ENCODE data around the gene BEAN1.

BEAN1 gene

GRCh38 chr16:66397736-66398433 is 29.2 kb upstream of the BEAN1 start:
- no peak for DNase-seq

GRCh38 chr16:66399031-66399430 is 28.1 kb upstream of the BEAN1 start:
- no peak for DNase-seq

DNA sequence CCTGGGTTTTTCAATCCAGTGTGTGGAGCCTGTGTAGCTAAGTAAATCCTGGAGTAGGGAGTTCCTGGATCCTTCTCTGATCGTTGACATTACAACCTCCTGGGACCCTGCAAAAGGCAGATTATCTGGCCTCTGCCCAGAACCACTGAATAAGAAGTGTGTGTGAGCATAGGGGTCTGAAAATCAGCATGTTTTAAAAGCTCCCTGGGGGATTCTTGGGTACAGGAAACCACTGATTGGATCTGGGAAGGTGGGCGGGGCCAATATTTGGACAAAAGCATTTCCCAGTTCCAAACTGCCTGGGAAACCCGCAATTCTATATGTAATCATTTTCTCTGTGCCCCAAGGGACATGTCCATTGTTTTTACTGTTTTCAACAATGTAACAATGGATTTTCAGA is 27.2 kb upstream of the BEAN1 start:
- DNase-seq: no peak

DNA sequence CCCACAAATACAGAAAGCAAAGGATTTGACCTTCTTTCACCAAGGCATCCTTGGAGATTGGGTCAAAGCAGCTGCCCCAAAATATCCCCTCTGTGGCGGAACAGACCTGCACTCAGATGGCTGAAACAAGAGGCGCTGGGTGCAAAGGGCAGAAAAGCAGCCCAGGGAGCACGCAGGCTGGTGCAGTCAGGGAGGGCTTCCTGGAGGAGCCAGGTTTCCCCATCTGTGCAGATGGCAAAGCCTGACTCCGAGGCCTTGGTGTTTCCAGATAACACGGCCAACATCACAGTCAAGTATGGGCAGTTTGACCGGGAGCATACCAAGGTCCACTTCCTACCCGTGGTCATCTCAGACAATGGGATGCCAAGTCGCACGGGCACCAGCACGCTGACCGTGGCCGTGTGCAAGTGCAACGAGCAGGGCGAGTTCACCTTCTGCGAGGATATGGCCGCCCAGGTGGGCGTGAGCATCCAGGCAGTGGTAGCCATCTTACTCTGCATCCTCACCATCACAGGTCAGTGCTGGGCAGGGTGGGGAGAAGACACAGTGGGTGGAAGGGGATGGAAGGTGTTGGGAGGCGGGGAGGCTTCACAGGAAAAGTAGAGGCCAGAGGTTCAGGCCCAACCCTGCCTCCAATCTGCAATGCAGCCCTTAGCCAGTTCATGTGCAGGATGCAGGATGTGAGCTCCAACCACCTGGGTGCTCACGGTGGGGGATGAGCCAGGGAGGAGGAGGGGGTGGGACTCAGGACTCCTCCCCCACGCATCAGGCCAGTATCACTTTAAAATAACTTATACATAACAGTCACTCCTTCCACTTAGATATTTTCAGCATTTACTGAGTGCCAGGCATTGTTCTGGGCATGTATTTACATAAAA is 26.4 kb upstream of the BEAN1 start:
- no peak for DNase-seq

- DNase-seq: no peak
Measured at GRCh38 chr16:66401610-66402009, 25.5 kb upstream of the BEAN1 start.

DNA sequence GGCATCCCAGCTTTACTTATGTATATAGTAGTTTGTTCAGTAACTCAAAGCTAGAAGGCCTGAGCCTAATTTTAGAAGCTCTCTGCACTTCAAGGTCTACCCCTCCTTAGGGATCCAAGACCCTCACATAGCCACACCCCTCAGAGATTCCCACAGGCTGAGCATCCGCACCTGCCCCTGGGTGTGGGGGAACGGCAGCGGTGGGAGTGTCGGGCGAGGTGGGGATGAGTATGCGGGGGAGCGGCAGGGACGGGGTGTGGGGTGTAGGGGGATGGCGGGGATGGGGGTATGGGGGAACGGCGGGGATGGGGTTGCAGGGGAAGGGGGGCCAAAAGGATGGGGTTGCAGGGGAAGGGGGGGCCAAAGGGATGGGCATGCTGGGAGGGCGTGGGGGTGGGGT is 24.9 kb upstream of the BEAN1 start:
- DNase-seq: no peak

DNA sequence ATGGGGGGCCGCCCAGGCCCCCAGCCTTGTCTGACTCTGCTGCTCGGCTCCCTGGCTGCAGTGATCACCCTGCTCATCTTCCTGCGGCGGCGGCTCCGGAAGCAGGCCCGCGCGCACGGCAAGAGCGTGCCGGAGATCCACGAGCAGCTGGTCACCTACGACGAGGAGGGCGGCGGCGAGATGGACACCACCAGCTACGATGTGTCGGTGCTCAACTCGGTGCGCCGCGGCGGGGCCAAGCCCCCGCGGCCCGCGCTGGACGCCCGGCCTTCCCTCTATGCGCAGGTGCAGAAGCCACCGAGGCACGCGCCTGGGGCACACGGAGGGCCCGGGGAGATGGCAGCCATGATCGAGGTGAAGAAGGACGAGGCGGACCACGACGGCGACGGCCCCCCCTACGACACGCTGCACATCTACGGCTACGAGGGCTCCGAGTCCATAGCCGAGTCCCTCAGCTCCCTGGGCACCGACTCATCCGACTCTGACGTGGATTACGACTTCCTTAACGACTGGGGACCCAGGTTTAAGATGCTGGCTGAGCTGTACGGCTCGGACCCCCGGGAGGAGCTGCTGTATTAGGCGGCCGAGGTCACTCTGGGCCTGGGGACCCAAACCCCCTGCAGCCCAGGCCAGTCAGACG is 24.4 kb upstream of the BEAN1 start:
- DNase-seq: no peak

DNA sequence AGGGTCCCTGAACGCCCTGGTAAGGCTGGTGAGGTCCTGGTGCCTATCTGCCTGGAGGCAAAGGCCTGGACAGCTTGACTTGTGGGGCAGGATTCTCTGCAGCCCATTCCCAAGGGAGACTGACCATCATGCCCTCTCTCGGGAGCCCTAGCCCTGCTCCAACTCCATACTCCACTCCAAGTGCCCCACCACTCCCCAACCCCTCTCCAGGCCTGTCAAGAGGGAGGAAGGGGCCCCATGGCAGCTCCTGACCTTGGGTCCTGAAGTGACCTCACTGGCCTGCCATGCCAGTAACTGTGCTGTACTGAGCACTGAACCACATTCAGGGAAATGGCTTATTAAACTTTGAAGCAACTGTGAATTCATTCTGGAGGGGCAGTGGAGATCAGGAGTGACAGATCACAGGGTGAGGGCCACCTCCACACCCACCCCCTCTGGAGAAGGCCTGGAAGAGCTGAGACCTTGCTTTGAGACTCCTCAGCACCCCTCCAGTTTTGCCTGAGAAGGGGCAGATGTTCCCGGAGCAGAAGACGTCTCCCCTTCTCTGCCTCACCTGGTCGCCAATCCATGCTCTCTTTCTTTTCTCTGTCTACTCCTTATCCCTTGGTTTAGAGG is 23.5 kb upstream of the BEAN1 start:
- no peak for DNase-seq

DNA sequence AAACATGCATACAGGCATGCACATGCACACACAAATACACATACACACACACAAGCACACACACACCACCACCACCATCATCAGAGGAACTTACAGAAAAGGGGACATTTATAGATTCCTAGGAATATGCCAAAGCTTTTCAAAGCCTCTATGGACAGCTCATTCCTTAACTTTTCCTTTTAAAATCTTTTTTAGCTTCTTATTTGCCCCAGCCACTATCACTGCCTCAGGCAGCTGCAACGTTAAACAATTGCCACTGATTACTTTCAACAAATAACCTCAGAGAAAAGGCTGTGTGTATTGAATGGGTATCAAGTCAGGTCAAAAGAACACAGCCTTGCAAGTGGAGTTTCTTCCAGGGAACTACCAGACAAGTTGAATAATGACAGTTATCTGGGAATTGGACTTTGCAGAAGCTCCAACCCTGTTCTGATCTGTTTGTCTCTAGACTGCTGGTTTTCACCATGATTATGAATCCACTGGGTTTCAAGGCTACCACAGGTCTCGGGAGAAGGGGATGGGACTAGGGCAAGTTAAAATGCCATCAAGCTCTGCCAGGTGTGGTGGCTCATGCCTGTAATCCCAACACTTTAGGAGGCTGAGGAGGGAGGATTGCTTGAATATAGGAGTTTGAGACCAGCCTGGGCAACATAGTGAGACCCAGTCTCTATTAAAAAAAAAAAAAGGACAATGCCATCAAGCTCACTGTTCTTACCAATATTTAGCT is 21.9 kb upstream of the BEAN1 start:
- DNase-seq: no peak

DNA sequence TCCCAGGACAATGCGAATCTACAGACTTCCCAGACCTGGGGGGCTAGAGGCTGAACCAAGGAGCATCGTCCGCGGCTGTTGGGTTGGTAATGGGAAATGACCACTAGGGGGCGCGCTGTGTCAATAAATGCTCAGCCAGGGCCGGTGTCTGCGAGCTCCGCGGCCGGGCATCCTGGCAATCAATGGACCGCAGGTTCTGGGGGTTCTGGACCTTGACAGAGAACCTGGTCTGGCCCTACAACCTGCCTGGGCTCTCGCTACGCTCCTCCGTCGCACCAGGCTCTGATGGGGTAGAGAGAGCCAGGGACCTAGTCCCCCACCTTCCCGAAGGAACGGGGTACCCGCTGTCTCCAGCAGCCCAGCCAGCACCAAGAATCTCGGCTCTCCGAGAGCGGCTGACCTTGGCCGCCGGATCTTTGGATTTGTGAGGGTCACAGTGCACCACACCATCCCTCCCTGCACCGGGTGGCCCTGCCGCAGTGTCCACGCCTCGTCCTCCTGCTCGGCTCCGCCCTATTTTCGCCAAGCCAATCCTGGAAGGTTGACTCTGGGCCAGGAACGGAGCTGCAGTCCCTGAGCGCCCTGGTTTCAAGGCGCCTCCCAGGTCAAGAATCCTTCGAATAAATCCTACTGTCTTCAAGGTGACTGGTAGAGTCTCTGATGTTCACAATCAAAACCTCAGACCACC is 20.4 kb upstream of the BEAN1 start:
- DNase-seq: peak; percentile 47

DNA sequence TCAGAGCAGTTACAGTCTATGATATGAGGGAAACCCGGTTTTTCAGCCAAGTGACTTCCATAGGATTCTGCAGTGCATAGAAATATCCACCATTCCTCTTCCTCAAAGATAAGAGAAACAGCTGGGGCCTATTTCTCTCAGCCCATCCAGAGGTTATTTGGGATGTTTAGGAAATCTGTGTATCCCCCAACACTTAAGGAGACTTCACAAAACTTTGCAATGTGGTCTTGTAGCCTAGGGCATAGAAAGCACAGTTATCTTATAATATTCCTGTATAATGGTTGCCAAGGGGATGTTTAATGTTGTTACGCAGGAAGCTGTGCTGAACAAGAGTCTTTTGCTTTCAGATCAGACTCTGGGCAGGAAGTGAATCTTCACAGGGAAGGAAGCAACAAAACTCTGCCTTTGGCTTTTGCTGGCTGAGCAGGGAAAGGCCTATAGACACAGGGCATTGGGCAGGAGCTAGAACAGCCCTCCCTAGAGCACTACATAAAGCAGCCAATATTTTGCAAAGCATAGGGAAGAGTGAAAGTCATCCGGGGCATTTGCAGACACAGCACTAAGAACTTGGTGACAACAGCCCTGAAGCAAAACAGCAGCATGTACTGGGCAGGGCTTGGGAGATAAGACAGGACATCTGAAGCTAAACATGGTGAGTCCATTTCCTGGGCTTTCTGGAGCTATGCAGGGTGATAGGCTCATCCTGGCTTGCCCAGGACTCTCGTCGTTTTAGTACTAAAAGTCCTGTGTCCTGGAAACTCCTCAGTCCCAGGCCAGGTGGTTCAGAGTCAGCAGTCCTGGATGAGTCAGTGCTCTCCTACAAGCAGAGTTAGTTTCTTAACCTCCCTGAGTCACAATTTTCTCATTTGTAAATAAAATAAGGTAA is 18.7 kb upstream of the BEAN1 start:
- DNase-seq: no peak

GRCh38 chr16:66409156-66409555 is 17.9 kb upstream of the BEAN1 start:
- no peak for DNase-seq

- no peak for DNase-seq
Measured at GRCh38 chr16:66412182-66412581, 14.9 kb upstream of the BEAN1 start.

DNA sequence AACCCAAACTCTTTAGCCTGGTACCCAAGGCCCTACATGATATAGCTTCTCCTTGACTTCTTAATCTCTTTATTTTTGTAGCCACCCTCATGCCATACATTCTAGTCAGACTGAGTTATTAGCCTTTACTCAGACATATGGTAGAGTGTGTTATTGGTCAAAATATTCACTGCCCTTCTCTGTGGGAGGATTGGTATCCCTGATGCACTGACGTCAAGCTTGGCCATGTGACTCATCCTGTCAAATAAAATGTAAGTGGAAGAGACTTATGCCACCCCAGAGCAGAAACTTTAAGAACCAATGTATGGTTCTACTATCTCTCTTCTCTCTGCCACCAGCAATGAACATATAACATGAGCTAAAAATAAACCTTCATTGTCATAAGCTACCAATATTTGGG is 12.2 kb upstream of the BEAN1 start:
- no peak for DNase-seq

DNA sequence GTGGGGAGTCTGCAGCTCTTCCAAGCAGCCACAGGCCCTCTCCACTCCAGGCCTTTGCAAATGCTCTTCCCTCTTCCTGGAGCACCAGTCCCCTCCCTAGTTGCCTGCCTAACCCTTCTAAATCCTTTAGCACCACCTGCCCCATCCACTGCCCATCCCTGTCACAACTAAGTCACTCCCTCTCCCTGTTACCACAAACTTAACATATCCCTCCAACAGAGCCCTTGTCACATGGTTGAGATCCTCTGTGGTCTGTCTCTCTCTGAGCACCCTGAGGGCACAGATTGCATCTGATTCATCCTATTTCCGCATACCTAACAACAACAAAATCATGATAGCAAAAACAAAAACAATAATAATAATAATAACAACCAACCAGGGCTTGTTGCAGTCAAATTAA is 11.0 kb upstream of the BEAN1 start:
- no peak for DNase-seq

DNA sequence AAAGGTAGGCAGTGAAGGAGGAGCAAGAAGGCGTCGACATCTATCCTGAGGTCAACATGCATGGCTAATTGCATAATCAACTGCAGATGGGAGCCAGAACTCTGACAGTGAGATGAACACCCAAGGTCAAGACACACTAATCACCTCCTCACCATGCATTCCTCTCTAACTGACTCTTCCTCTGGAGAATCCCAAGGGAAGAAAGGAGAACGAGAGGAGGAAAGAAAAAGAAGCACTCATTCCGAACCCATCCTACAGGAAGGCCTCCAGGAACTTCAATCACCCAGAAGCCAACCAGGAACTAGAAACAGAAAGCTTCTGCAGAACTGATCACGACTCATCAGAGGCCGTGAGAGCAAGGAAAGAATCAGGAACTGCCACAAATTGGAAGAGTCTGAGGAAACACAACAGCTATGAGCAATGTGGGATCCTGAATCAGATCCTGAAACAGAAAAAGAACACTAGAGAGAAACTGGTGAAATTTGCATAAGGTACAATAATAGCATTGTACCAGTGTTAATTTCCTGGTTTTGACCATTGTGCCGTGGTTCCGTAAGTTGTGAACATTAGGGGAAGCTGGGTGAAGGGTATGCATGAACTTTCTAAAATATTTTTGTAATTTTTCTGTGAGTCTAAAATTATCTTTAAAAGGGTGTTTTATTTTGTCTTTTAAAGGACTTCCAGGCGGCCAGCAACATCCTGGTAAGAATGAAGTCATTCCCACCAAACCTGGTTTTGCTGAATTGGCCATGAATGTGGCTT is 10.0 kb upstream of the BEAN1 start:
- no peak for DNase-seq

GRCh38 chr16:66418165-66418962 is 8.7 kb upstream of the BEAN1 start:
- DNase-seq: no peak

- DNase-seq: no peak
Measured at GRCh38 chr16:66419527-66419926, 7.6 kb upstream of the BEAN1 start.

GRCh38 chr16:66420396-66420795 is 6.7 kb upstream of the BEAN1 start:
- no peak for DNase-seq
